Bronchial smooth muscle cell (primary cell): Measurements from ENCODE around the gene CCDC178. TPM values are rescaled to one million over a fixed set of nuclear protein-coding genes. Genes with fewer than 3 reads are reported as not detected.

Experiments used
- total RNA-seq: library from RNA; depleted of rRNA; stranded (reverse); fragments of >200 nt; gene quantifications from 2 replicates; pipeline ENCODE4 v1.2.1, GENCODE V29; 2014

CCDC178 gene
- total RNA-seq, result 0.16 and 0.94 TPM in 2 replicates

GRCh38 chr18:33440060-33441043 lies at the start of gene CCDC178:
TSS of gene CCDC178 (minus strand) at chr18:33440721. CDS start at chr18:33412088, 28,633 bp downstream.

Other genes with a start within 250 kb of the CCDC178 start
- under 0.01 and 0.69 TPM in 2 replicates for gene ASXL3, start 137.5 kb upstream of the CCDC178 start, total RNA-seq